Natural killer cell (primary cell): ENCODE data around the gene ABCB1. TPM values are rescaled to one million over a fixed set of nuclear protein-coding genes. Genes with fewer than 3 reads are reported as not detected.

Source experiments
- ATAC-seq, 3 donors: fragments of 150-1000 bp in 2 of 3; fragments of 200-7000 bp in 1 of 3; cut with Tn5 transposase; 1 replicate in 1 of 3; 2 replicates in 2 of 3; pipeline ENCODE4 v1.10.0; 2021; ENCODE audit warnings: mild to moderate bottlenecking in 2 of 3, moderate library complexity in 2 of 3
- DNase-seq, 2 donors: peaks; one replicate each; pipeline versions ENCODE4 v3.0.0 to v3.0.0-alpha.2; 2013 to 2021; ENCODE audit warnings: mixed read lengths in 1 of 2
- H3K27ac ChIP-seq: one replicate; pipeline ENCODE4 v1.5.1; 2013; ENCODE audit warnings: mild to moderate bottlenecking, low read length
- H3K27me3 ChIP-seq: one replicate; pipeline ENCODE4 v1.6.1; 2013; ENCODE audit warnings: low read length; ENCODE audit not compliant: control insufficient read depth, insufficient read depth
- H3K36me3 ChIP-seq: one replicate; pipeline ENCODE4 v1.6.1; 2013; ENCODE audit warnings: low read length; ENCODE audit not compliant: control insufficient read depth, insufficient read depth
- H3K4me1 ChIP-seq: one replicate; pipeline ENCODE4 v1.6.1; 2013; ENCODE audit warnings: low read length; ENCODE audit not compliant: control insufficient read depth, insufficient read depth
- H3K4me3 ChIP-seq: one replicate; pipeline ENCODE4 v1.5.1; 2013; ENCODE audit warnings: low read length
- H3K9me3 ChIP-seq: one replicate; pipeline ENCODE4 v1.6.1; 2013; ENCODE audit warnings: low read length; ENCODE audit not compliant: control insufficient read depth, insufficient read depth
- H3K27ac Mint-ChIP-seq, 2 donors: one replicate each; pipeline ENCODE4 v1.8.0; 2022; ENCODE audit warnings: mild to moderate bottlenecking in 2 of 2, mixed read lengths in 2 of 2, moderate library complexity in 1 of 2
- H3K27me3 Mint-ChIP-seq, 2 donors: one replicate each; pipeline ENCODE4 v1.8.0; 2022; ENCODE audit warnings: low read depth in 2 of 2, mixed read lengths in 2 of 2
- H3K36me3 Mint-ChIP-seq: one replicate; pipeline ENCODE4 v1.8.0; 2022; ENCODE audit warnings: mixed read lengths
- H3K4me1 Mint-ChIP-seq, 2 donors: one replicate each; pipeline ENCODE4 v1.8.0; 2022; ENCODE audit warnings: mixed read lengths in 2 of 2
- H3K4me3 Mint-ChIP-seq: one replicate; pipeline ENCODE4 v1.8.0; 2022; ENCODE audit warnings: mild to moderate bottlenecking, moderate library complexity, mixed read lengths
- H3K9me3 Mint-ChIP-seq, 2 donors: one replicate each; pipeline ENCODE4 v1.8.0; 2022; ENCODE audit warnings: mixed read lengths in 2 of 2
- CTCF ChIP-seq: fragments of 200-600 bp; IDR thresholded peaks from one replicate; pipeline ENCODE4 v1.8.0; 2022; ENCODE audit warnings: antibody characterized with exemption
- WGBS: methylation state at CpG from one replicate; pipeline ENCODE4 v1.1.7; 2013; ENCODE audit warnings: missing lambda C conversion rate; ENCODE audit not compliant: insufficient coverage; 5-methylcytosine and 5-hydroxymethylcytosine counted together
- intact Hi-C: fragments of 100-400 bp; cut with micrococcal nuclease; formaldehyde crosslinking; loops from one replicate; pipeline ENCODE4 v1.14.2; 2022
- total RNA-seq, 4 donors: library from RNA; stranded (reverse); fragments of 120-200 nt in 1 of 4; gene quantifications; one replicate each; pipeline versions ENCODE4 v1.2.3 to v1.2.4, GENCODE V29; 2013 to 2022

ABCB1 gene
- total RNA-seq, 3 donors from 2014 or later (not counting 1 experiment from before 2014, with no cell fraction given) = 62.8 to 99.5 (median 81.4) TPM

- Mint-ChIP-seq H3K4me3 (no peak overlapping the region), H3K36me3 (no peaks in the 10 kb centered on the region), H3K4me1 (peaks cover 0 to 2% of the 10 kb centered on the region in 2 donors), H3K27me3 (peaks cover 7 to 24% of the 10 kb centered on the region in 2 donors), H3K9me3 (no peaks in the 10 kb centered on the region), H3K27ac (no peak overlapping the region)
- Histone ChIP-seq H3K4me3 (no peak overlapping the region), H3K4me1 (peaks cover 10% of the 10 kb centered on the region), H3K27me3 (peaks cover 3% of the 10 kb centered on the region), H3K36me3 (no peaks in the 10 kb centered on the region), H3K27ac (no peak overlapping the region), H3K9me3 (no peaks in the 10 kb centered on the region)
- no peak for DNase-seq
- ATAC-seq = no peak
- intact Hi-C loops = no loop called here
- TF ChIP-seq CTCF = no peak
- 90% methylated on average over 2 of the region's 2 CpGs for WGBS
Measured at GRCh38 chr7:87479951-87480350, 120.7 kb downstream of the ABCB1 start.

- no peaks in the 10 kb centered on the region for H3K9me3 ChIP-seq
- DNase-seq (no peak), ATAC-seq (no peak)
- Mint-ChIP-seq H3K9me3 (no peaks in the 10 kb centered on the region), H3K27ac (no peak overlapping the region), H3K27me3 (peaks cover 21 to 33% of the 10 kb centered on the region in 2 donors), H3K36me3 (no peaks in the 10 kb centered on the region), H3K4me1 (peaks cover 0 to 9% of the 10 kb centered on the region in 2 donors), H3K4me3 (peak overlapping the region; percentile 56)
- WGBS = 83% methylated on average over 8 of the region's 8 CpGs
- peaks cover 10% of the 10 kb centered on the region for H3K4me1 ChIP-seq
- peak overlapping the region; percentile 65 for H3K27ac ChIP-seq
- peaks cover 3% of the 10 kb centered on the region for H3K27me3 ChIP-seq
- no peak for TF ChIP-seq CTCF
- intact Hi-C loops = no loop called here
- peak overlapping the region; percentile 24 for H3K4me3 ChIP-seq
- no peaks in the 10 kb centered on the region for H3K36me3 ChIP-seq
Measured at GRCh38 chr7:87476179-87476557, 124.5 kb downstream of the ABCB1 start.

- Mint-ChIP-seq H3K36me3 (no peaks in the 10 kb centered on the region), H3K9me3 (no peaks in the 10 kb centered on the region)
- 6% methylated on average over 80 of the region's 80 CpGs for WGBS
Measured at GRCh38 chr7:87475359-87476178, 125.1 kb downstream of the ABCB1 start, which contains the start of gene ABCB4. ABCB4 (minus strand) TSS chr7:87475680; CDS start chr7:87475465, 215 bp downstream.

More at GRCh38 chr7:87475359-87476178, 125.1 kb downstream of the ABCB1 start, which contains the start of gene ABCB4:
- no peak for TF ChIP-seq CTCF
- H3K27ac Mint-ChIP-seq = no peak within 1 kb of the TSS
- peak in 1 of 3 donors; percentile 46 for ATAC-seq
- H3K4me3 Mint-ChIP-seq = peak within 1 kb of the TSS; percentile 56
- intact Hi-C loops = no loop called here
- Histone ChIP-seq H3K4me1 (peaks cover 10% of the 10 kb centered on the region), H3K27ac (peak within 1 kb of the TSS; percentile 71), H3K9me3 (no peaks in the 10 kb centered on the region), H3K4me3 (peak within 1 kb of the TSS; percentile 31), H3K27me3 (peaks cover 3% of the 10 kb centered on the region), H3K36me3 (no peaks in the 10 kb centered on the region)
- peaks cover 21 to 33% of the 10 kb centered on the region in 2 donors for H3K27me3 Mint-ChIP-seq
- H3K4me1 Mint-ChIP-seq = peaks cover 0 to 9% of the 10 kb centered on the region in 2 donors
- no peak for DNase-seq
